Bladder microvascular endothelial cell (primary cell): Measurements from ENCODE around the gene GSC2. TPM values are rescaled to one million over a fixed set of nuclear protein-coding genes. Genes with fewer than 3 reads are reported as not detected.

Source experiments
- total RNA-seq: library from RNA; depleted of rRNA; stranded (reverse); fragments of >200 nt; gene quantifications from 2 replicates; pipeline ENCODE4 v1.2.3, GENCODE V29; 2014

Gene GSC2
- not detected in 2 replicates for total RNA-seq

GRCh38 chr22:19149991-19150390 lies at the start of gene GSC2:
Gene GSC2, minus strand, starts transcription at chr22:19150292. Its CDS starts 9 bp downstream, at chr22:19150283.

GRCh38 chr22:19178657-19179496 lies 28.8 kb upstream of the GSC2 start, which contains the start of gene SLC25A1:
Gene SLC25A1, minus strand, starts transcription at chr22:19178736. Its CDS starts 63 bp downstream, at chr22:19178673.

GRCh38 chr22:19130959-19131684 lies 19.0 kb downstream of the GSC2 start, which contains the start of gene TSSK2:
Gene TSSK2, plus strand, starts transcription at chr22:19131308. Its CDS starts 92 bp downstream, at chr22:19131400.

GRCh38 chr22:19122143-19122751 lies 27.8 kb downstream of the GSC2 start, which contains the start of gene DGCR2:
Gene DGCR2, minus strand, starts transcription at chr22:19122412. Its CDS starts 206 bp downstream, at chr22:19122206.

Other genes starting within 250 kb of the GSC2 start
- 1.3 and 3.2 TPM in 2 replicates for gene DGCR6, start 244.0 kb downstream of the GSC2 start, total RNA-seq
- 0.16 TPM in 1 of 2 replicates, not detected in the other for gene PRODH, start 214.0 kb downstream of the GSC2 start, total RNA-seq
- gene DGCR2, start 27.9 kb downstream of the GSC2 start, total RNA-seq, result 31.1 and 67.0 TPM in 2 replicates
- gene TSSK2, start 19.0 kb downstream of the GSC2 start, total RNA-seq, result not detected in 2 replicates
- gene ESS2, start 5.6 kb downstream of the GSC2 start, total RNA-seq, result 5.7 and 9.1 TPM in 2 replicates
- 47.1 and 73.9 TPM in 2 replicates for gene SLC25A1, start 28.4 kb upstream of the GSC2 start, total RNA-seq
- gene CLTCL1, start 141.4 kb upstream of the GSC2 start, total RNA-seq, result 3.1 and 7.6 TPM in 2 replicates